Cerebellar nuclear complex (tissue), 1 donor: ENCODE measurements around the gene ERMN.
"Not testable (repeated sequence)": the region's sequence is repeated elsewhere in the genome, so short reads cannot be mapped to it uniquely, and the experiment has no call there.

ENCODE experiments used
- DNase-seq, 2 experiments: peaks; one replicate each; lab custom pipeline; 2025; lab: John Stamatoyannopoulos, UW

The ERMN gene

DNA sequence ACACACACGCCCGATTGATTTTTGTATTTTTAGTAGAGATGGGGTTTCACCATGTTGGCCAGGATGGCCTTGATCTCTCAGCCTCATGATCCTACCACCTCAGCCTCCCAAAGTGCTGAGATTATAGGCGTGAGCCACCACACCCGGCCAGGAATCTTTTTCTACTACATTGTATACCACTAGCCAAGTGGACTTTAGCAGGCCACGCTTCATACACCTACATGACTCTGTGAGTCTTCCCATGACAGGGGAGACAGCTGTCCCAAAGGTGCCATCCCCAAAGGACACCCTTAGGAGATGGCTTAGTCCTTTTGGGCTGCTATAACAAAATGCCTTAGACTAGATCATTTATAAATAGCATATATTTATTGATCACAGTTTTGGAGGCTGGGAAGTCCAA, 32.8 kb downstream of the ERMN start:
- DNase-seq = no peak

DNA sequence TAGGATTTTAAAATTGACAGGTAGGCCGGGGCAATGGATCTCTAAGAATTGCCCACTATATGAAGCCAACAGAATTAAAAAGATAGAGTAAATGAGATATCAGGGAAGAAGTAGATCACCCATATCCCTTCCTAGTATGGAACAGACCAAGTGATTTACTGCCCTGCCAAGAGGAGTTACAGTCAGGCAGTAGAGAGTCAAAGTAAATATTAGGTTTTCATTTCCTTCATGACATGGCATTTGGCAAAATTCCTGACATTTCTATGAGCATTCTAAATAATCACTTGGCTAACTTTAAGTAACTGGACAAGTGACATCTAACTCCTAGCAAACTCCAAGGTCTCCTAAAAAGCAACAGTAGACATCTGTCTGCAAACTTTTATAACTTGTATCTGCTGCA, 34.6 kb downstream of the ERMN start:
- DNase-seq = no peak

DNA sequence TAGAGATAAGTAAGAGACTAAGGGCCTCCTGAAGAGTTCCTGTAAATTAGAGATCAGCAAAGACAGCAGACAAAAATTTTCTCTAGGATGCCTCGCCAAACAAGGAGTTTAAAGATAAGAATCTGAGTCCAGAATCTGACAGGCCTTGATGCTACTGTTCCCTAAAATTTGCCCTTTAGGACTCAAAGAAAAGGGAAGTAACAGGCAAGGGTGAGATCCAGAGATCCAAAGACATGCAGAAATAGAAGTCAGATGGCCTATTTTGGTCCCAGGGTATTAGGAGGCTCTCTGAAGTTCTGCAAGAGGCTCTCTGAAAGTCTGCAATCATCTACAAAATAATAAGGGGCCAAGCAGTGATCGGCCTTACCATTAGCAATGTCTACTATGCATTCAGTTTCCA, 35.1 kb downstream of the ERMN start:
- no peak for DNase-seq

DNA sequence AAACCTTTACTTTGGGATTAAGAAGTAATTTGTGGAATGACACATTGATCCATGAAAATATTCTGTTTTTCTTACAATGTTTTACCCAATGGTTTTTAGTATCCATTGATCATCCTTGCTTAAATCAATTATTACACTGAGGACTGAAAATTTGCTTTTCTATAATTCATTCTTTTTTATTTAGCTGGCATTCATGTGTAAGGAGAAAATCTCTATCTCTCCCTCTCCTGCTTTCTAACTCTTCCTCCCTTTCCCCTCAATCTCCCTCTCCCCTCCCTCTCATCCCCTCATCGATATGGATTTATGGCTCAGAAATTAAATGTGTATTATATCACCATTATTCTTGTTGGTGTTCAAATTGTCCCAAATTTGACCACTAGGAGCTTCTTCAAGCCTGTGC, 38.5 kb downstream of the ERMN start:
- no peak for DNase-seq

DNA sequence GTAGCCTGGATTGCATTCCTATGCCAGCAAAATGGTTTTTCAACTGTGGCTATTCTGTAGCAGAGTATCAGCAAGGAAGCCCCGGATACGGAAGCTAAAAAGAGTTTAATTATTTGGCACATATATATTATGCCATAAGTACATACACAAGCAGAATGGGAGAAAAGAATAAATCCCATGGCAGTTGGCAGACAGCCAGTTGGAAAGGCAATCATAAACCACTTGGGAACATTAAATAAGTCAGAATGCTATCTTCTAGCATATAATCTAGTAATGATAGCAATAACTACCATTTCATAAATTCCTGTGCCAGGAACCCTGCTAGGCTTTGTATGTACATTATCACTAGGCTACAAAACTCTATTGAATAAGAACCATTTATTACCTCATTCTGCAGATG, 42.2 kb downstream of the ERMN start:
- DNase-seq = no peak

DNA sequence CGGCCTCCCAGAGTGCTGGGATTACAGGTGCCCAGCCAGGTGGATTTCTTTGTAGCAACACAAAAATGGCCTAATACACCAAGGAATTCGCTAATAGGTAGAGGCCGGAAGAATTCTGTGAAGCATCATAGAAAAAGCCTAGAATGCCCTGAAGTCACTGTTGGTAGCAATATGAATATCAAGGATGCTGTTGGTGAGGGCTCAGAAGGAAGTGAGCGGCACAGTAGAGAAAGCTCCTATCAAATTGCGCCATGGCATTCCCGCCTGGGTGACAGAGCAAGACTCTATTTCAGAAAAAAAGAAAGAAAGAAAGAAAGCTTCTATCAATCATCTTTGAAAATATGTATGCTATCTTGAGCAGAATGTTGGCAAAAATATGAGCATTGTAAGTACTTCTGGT, 44.3 kb downstream of the ERMN start:
- no peak for DNase-seq

DNA sequence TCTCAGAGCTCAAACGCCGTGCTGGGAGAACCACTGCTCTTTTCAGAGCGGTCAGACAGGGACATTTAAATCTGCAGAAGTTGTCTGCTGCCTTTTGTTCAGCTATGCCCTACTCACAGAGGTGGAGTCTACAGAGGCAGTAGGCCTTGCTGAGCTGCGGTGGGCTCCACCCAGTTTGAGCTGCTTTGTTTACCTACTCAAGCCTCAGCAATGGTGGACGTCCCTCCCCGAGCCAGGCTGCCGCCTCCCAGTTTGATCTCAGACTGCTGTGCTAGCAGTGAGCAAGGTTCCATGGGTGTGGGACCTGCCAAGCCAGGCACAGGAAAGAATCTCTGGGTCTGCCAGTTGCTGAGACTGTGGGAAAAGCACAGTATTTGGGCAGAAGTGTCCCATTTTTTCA, 46.3 kb downstream of the ERMN start:
- not testable (repeated sequence) for DNase-seq

DNA sequence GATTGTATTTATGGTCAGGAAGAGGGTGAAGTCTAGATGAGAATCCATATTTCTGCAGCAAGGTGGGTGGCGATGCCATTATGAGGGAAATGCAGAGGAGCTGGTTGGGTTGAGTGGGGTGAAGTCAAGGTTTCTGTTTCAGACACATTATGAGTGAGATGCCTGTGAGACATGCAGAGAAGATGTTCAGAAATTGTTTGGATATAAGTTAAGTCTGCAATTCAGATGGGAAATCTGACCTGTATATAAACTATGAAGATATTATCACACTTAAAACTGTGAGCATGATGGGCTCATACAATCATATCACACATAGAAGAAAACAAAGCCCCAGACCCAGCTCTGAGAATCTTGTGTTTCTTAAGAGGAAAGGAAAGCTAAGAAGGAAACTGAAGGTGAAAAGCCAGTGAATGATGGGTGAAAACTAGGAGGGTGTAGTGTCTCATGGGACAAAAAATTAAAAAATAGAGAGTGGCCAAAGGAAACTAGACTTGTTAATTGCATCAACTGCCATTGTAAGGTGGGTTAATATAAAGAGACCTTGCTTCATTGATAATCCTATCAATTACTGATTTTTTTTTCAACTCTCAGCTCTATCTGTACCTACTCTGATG, 53.9 kb downstream of the ERMN start:
- no peak for DNase-seq

DNA sequence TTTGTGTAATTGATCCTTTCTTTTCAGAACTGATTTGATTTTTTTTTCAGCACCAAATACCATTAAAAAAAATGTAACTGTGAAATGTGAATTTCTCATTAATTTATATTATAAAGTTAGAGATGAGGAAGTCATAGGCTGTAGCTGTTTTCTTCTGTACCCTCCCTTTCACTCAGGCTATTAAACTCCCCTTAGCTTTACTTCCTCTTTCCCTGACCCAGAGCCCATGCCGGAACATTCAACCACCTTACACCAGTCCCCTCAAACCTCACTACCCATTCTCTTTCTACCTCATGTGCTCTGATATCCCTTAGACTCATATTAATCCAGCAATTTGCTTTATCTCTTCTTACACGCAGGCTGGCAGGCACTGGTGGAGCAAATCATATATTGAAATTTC, 55.7 kb downstream of the ERMN start:
- no peak for DNase-seq

DNA sequence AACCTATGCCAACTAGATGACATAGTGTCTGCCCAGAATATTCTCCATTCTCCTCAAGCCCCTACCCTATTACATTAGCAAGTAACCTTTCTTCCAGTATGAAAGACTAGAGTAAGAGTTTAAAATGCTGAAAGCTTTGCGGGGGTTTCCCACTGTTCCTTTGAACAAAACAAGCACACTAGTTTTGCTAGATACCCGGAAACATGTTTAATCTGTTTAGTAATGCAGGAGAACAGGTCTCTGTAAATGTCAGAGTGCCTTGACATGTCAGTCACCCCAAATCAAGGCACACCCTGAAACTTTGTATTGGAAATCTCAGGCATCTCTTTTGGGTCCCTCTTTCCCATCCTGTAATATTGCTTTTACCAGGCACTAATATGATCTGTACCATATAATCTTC, 56.6 kb downstream of the ERMN start:
- DNase-seq = no peak
